Hepatocyte (in vitro differentiated cells): ENCODE measurements around the gene LRRC38.

Experiments
- EZH2 ChIP-seq: fragments of 200-600 bp; sonication (generic); IDR thresholded peaks from 2 replicates; pipeline ENCODE4 v1.6.1; 2016; ENCODE audit warnings: antibody characterized with exemption, mild to moderate bottlenecking, borderline replicate concordance
- EZH2phosphoT487 ChIP-seq: fragments of 200-600 bp; sonication (generic); IDR thresholded peaks from one replicate; pipeline ENCODE4 v1.6.1; 2018; ENCODE audit warnings: antibody characterized with exemption, mild to moderate bottlenecking, low read depth, moderate library complexity; ENCODE audit not compliant: unreplicated experiment, severe bottlenecking
- TF ChIP-seq, protein P1 (sequence below): fragments of 200-600 bp; sonication (generic); IDR thresholded peaks from 2 replicates; pipeline ENCODE4 v1.5.1; 2016; ENCODE audit warnings: antibody characterized with exemption, mild to moderate bottlenecking; ENCODE audit not compliant: poor library complexity

- TF ChIP-seq, protein P1, sequence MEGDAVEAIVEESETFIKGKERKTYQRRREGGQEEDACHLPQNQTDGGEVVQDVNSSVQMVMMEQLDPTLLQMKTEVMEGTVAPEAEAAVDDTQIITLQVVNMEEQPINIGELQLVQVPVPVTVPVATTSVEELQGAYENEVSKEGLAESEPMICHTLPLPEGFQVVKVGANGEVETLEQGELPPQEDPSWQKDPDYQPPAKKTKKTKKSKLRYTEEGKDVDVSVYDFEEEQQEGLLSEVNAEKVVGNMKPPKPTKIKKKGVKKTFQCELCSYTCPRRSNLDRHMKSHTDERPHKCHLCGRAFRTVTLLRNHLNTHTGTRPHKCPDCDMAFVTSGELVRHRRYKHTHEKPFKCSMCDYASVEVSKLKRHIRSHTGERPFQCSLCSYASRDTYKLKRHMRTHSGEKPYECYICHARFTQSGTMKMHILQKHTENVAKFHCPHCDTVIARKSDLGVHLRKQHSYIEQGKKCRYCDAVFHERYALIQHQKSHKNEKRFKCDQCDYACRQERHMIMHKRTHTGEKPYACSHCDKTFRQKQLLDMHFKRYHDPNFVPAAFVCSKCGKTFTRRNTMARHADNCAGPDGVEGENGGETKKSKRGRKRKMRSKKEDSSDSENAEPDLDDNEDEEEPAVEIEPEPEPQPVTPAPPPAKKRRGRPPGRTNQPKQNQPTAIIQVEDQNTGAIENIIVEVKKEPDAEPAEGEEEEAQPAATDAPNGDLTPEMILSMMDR: no peak
- TF ChIP-seq EZH2 (no peak), EZH2phosphoT487 (no peak)
Observed at GRCh38 chr1:13443335-13443979, 70.3 kb downstream of the LRRC38 start.
